Right cardiac atrium (tissue), 5 donors: ENCODE data around the gene RAP1GDS1. TPM values are rescaled to one million over a fixed set of nuclear protein-coding genes. Genes with fewer than 3 reads are reported as not detected.
"Not testable (repeated sequence)": the region's sequence is repeated elsewhere in the genome, so short reads cannot be mapped to it uniquely, and the experiment has no call there.

ENCODE experiments used
- ATAC-seq, 2 donors: fragments of 200-7000 bp; cut with Tn5 transposase; one replicate each; pipeline versions ENCODE4 v1.8.0 to v1.9.1; 2020; ENCODE audit warnings: moderate library complexity in 2 of 2, mild to moderate bottlenecking in 1 of 2
- DNase-seq, 3 donors: peaks; one replicate each; pipeline ENCODE4 v3.0.0-alpha.2; 2020
- H3K27ac ChIP-seq: one replicate; pipeline ENCODE4 v1.5.1; 2013; ENCODE audit warnings: mild to moderate bottlenecking, low read length, control low read depth, moderate library complexity
- H3K27me3 ChIP-seq: one replicate; pipeline ENCODE4 v1.6.1; 2013; ENCODE audit not compliant: control insufficient read depth, insufficient read depth
- H3K4me1 ChIP-seq: one replicate; pipeline ENCODE4 v1.6.1; 2013; ENCODE audit warnings: low read length; ENCODE audit not compliant: control insufficient read depth, insufficient read depth
- H3K4me3 ChIP-seq: one replicate; pipeline ENCODE4 v1.5.1; 2013; ENCODE audit warnings: low read length, control low read depth
- H3K9me3 ChIP-seq: one replicate; pipeline ENCODE4 v1.6.1; 2013; ENCODE audit warnings: low read length; ENCODE audit not compliant: control insufficient read depth
- WGBS: extraction: QIAGEN DNeasy Blood & Tissue Kit; methylation state at CpG from one replicate; pipeline ENCODE4 v1.1.7; 2013; 5-methylcytosine and 5-hydroxymethylcytosine counted together
- intact Hi-C, 4 donors: fragments of 100-400 bp; cut with DNase I; formaldehyde crosslinking; loops; one replicate each; pipeline versions ENCODE4 v1.11.0 to v1.14.0; 2022 to 2023
- polyA plus RNA-seq: library from polyadenylated mRNA; stranded (reverse); fragments of 200-250 nt; gene quantifications from one replicate; pipeline ENCODE4 v1.2.3, GENCODE V29; 2013
- total RNA-seq, 4 donors: library from RNA; stranded (reverse); fragmentation: NEBNext Ultra II Directional; extraction: Animal tissue kit (Norgen Biotek cat#: 25700); gene quantifications; one replicate each; pipeline ENCODE4 v1.2.1, GENCODE V29; 2021
- donor health status: healthy with polysubstance abuse.
- donor health status: DM: no; HTN: yes; CAD: no.
- donor health status: DM: no; HTN: no; CAD: no.
- donor health status: DM: no; HTN: yes; CAD: no; lungs with severe emphysema.
- donor health status: DM: yes; HTN: yes; CAD: no.

RAP1GDS1 gene
- total and polyA plus RNA-seq, 5 donors, result 5.0 to 14.8 (median 11.6) TPM

DNA sequence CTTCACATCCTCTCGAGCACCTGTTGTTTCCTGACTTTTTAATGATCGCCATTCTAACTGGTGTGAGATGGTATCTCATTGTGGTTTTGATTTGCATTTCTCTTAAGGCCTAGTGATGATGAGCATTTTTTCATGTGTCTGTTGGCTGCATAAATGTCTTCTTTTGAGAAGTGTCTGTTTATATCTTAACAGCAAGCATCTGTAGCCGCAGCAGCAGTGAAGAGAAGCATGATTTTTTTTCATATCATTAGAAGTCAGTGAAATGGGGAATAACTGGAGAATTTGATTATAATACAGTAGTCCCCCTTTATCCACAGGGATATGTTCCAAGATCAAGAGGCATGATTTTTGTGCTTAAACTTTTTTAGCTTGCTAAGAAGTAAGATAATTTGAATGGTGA lies 27.5 kb downstream of the RAP1GDS1 start:
- H3K4me3 ChIP-seq, ATAC-seq, H3K4me1 ChIP-seq, H3K27ac ChIP-seq, DNase-seq, H3K9me3 ChIP-seq, H3K27me3 ChIP-seq, intact Hi-C loops: not testable (repeated sequence)
- WGBS, result 85% methylated on average over 3 of the region's 3 CpGs

DNA sequence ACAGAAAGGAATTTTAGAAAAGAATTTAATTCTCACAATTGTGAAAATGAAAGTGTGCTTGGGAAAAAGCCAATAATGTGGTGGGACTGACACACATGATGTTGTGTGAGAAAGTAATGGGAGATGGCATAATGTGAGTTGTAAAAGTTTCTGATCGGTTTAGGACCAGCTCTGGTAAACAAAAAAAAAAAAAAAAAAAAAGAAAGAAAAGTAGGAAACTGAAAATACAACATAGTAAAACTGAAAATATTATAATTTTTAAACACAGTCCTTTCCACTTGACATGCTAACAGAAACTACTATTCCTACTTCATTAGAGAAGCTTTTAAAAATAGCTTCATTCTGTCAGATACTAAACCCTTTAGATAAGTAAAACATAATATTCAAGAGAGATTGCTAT lies 28.2 kb downstream of the RAP1GDS1 start:
- Histone ChIP-seq H3K27me3 (no peaks in the 10 kb centered on the region), H3K9me3 (no peaks in the 10 kb centered on the region), H3K4me1 (no peaks in the 10 kb centered on the region), H3K27ac (no peak overlapping the region), H3K4me3 (no peak overlapping the region)
- intact Hi-C loops, result no loop called here
- ATAC-seq, result no peak
- DNase-seq, result no peak
- 97% methylated on average over 1 of the region's 1 CpG for WGBS

DNA sequence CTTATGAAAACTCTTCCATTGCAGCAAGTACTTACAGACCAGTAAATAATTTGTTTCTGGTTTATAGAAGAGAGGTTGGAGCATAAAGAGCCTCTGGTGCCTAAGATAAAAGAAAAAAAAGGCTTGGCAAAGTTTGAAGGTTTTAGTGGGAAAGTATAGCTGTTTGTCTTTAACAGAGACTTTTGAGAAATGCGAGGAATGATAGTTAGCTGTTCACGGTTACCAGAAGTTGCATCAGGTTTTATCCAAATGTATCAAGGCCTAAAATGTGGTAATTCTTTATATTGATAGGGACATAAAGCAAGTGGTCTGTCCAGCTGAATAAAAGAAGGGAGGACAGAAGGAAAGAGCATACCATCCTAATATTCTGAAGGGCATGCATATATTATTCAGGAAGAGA lies 29.3 kb downstream of the RAP1GDS1 start:
- Histone ChIP-seq H3K9me3 (no peaks in the 10 kb centered on the region), H3K27me3 (no peaks in the 10 kb centered on the region), H3K4me3 (no peak overlapping the region), H3K27ac (no peak overlapping the region), H3K4me1 (no peaks in the 10 kb centered on the region)
- DNase-seq (no peak), ATAC-seq (no peak)
- 59% methylated on average over 2 of the region's 2 CpGs for WGBS
- intact Hi-C loops, result no loop called here

DNA sequence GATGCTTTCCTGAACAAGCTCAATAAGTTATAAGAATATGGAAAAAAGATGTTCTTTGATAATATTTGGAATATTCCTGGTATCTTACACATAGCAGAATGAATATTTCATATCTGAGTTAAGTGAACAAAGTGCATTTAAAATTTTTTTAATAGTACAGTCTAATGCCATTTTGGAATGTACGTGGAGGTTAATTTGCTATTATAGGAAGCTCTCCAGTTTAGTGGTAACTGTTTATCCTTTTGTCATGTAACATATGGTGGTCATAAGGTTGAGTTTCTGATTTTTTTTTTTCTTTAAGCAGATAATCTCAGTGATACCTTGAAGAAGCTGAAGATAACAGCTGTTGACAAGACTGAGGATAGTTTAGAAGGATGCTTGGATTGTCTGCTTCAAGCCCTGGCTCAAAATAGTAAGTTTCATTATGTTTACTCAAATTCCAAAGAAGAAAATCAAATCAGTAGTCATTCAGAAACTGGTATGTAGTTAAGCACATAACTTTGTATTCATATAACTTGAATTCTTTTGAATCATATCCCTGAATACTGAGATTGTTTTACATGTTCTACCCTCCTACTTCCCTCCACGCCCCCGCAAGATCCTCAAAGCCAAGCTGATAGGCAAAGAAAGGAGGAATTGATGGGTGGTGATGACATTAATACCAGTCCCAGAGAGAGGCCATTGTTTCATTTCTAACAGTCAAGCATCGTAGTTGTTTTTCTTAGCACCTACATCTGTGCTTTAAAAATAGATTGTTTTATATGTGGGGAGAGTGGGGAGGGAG lies 32.1 kb downstream of the RAP1GDS1 start:
- H3K4me3 ChIP-seq, result no peak overlapping the region
- no peaks in the 10 kb centered on the region for H3K9me3 ChIP-seq
- H3K27me3 ChIP-seq, result no peaks in the 10 kb centered on the region
- intact Hi-C loops, result no loop called here
- H3K4me1 ChIP-seq, result no peaks in the 10 kb centered on the region
- no peak overlapping the region for H3K27ac ChIP-seq
- WGBS, result 61% methylated on average over 4 of the region's 4 CpGs
- no peak for ATAC-seq
- no peak for DNase-seq

DNA sequence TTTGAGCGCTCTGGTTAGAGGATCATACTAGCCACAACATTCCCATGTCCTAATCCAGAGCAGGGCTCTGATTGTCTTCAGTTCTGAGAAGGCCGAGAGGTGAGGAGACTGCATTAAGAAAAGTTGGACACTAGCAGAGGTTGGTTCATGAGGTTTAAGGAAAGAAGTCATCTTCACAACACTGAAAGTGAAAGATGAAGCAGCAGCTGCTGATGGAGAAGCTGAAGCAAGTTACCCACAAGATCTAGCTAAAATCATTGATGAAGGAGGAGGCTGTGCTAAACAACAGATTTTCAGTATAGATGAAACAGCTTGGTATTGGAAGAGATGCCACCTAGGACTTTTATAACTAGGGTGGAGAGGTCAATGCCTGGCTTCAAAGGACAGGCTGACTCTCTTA lies 36.8 kb downstream of the RAP1GDS1 start:
- DNase-seq (no peak), ATAC-seq (no peak)
- no peaks in the 10 kb centered on the region for H3K9me3 ChIP-seq
- intact Hi-C loops, result no loop called here
- 96% methylated on average over 2 of the region's 2 CpGs for WGBS
- H3K4me1 ChIP-seq, result no peaks in the 10 kb centered on the region
- no peak overlapping the region for H3K4me3 ChIP-seq
- H3K27me3 ChIP-seq, result no peaks in the 10 kb centered on the region
- H3K27ac ChIP-seq, result no peak overlapping the region

DNA sequence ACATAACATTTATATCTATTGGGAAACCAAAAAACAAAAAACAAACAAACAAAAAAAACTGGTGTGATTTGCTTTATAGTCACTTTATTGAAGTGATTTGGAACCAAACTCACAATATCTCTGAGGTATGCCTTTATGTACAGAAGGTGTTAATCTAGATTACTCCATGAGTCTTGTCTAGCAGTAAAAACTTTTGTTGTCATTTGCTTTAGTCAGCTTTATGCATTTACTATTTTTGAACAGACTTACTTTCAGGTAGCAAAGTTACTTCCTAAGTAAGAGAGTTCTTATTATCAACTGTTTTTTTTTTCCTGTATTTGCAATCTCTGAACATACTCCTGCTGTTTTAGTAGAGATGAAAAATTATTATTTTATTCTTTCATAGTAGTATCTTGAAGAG lies 39.5 kb downstream of the RAP1GDS1 start:
- Histone ChIP-seq H3K27me3 (no peaks in the 10 kb centered on the region), H3K27ac (no peak overlapping the region), H3K4me3 (no peak overlapping the region), H3K9me3 (no peaks in the 10 kb centered on the region), H3K4me1 (no peaks in the 10 kb centered on the region)
- intact Hi-C loops, result no loop called here
- ATAC-seq, result no peak
- DNase-seq, result no peak

DNA sequence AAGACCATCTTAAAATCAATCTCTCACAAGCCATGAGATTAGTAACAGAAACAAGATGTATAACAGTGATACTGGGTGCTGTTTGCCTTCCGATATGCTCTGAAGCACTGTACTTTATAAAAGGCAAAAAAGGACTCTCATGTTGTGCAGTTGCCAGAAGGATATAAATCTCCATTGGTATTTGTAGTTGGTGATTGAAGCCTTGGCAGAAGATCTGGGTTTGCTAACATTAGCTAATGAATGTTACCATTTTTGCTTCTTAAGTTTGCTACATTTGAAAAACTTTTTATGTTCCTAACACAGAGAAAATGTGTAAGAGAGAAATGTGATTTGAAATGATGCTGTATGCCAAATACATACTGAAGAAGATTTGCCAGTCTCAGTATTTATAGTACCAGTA lies 44.4 kb downstream of the RAP1GDS1 start:
- WGBS, result 71% methylated on average over 1 of the region's 1 CpG
- no peaks in the 10 kb centered on the region for H3K4me1 ChIP-seq
- H3K27me3 ChIP-seq, result no peaks in the 10 kb centered on the region
- no peak for ATAC-seq
- intact Hi-C loops, result no loop called here
- no peak for DNase-seq
- H3K9me3 ChIP-seq, result no peaks in the 10 kb centered on the region
- no peak overlapping the region for H3K4me3 ChIP-seq
- no peak overlapping the region for H3K27ac ChIP-seq

DNA sequence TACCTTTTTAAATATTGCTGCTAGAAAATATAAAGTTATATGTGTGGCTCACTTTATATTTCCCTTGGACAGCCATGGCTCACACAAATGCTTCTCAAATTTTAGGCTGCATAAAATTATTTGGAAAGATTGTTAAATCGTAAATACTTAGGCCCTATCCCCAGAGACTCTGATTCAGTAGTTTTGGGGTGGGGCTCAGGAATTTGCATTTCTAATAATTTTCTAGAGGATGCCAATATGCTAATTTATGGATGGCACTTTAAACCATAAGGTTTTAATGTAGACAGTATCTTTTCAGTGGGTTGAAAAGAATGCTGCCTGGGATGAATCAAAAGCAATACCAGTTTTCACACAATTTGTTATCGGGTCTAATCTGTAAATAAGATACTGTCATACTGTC lies 49.7 kb downstream of the RAP1GDS1 start:
- DNase-seq (no peak), ATAC-seq (no peak)
- no peak overlapping the region for H3K4me3 ChIP-seq
- no peaks in the 10 kb centered on the region for H3K4me1 ChIP-seq
- H3K27ac ChIP-seq, result no peak overlapping the region
- WGBS, result 83% methylated on average over 2 of the region's 2 CpGs
- H3K9me3 ChIP-seq, result no peaks in the 10 kb centered on the region
- no peaks in the 10 kb centered on the region for H3K27me3 ChIP-seq
- intact Hi-C loops, result no loop called here

DNA sequence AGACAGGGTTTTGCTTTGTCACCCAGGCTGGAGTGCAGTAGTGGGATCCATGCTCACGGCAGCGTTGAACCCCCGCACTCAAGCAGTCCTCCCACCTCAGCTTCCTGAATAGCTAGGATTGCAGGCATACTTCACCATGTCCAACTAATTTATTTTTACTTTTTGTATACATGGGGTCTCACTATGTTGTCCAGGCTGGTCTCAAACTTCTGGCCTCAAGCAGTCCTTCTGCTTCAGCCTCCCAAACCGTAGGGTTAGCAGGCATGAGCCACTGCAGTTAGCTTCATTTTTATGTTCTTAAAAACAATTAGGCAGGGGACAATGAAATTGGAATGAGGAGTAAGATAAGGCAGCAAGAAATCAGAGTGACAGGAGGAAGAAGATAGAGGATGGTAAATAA lies 50.5 kb downstream of the RAP1GDS1 start:
- ATAC-seq, result no peak
- WGBS, result 97% methylated on average over 4 of the region's 4 CpGs

DNA sequence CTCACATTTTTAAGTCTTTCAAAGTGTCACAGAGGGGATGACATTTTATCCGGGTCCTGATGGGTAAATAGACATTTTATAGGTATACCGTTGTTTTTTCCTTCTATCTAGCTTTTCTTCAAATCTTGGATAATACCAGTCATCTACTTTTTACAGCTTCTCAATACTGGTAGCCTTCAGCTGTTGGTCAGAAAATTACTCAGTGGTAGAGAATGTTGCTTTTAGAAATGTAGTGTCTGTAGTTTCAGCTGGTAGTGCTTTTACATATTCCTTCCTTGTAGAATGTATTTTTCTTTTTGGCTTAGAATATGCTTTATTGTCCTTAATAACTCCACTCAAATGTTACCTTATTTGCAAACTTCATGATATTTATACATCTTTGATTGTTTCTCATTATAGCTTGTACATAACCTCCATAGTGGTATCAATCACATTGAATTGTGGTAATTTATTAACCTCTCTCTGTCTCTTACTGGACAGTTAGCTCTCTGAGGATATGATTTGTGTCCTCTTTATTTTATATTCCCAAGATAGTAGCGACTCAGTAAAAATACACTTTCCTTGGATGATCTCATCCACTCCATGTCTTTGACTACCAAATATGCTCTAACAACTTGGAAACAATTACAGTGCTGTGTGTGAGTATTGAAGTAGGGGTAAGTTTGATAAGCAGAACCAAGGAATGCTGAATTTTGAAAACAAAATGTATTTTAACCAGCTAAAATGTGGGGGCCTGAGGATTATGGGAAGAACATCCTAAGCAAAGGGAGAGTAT lies 53.8 kb downstream of the RAP1GDS1 start:
- Histone ChIP-seq H3K4me1 (no peaks in the 10 kb centered on the region), H3K27ac (no peak overlapping the region), H3K27me3 (no peaks in the 10 kb centered on the region), H3K4me3 (no peak overlapping the region), H3K9me3 (no peaks in the 10 kb centered on the region)
- ATAC-seq (no peak), DNase-seq (no peak)
- 88% methylated on average over 3 of the region's 3 CpGs for WGBS
- intact Hi-C loops, result no loop called here

More for the DNA sequence above, 50.5 kb downstream of the RAP1GDS1 start:
- no peaks in the 10 kb centered on the region for H3K4me1 ChIP-seq
- intact Hi-C loops, result no loop called here
- no peak for DNase-seq
- H3K4me3 ChIP-seq, result no peak overlapping the region
- H3K27me3 ChIP-seq, result no peaks in the 10 kb centered on the region
- no peaks in the 10 kb centered on the region for H3K9me3 ChIP-seq
- no peak overlapping the region for H3K27ac ChIP-seq

DNA sequence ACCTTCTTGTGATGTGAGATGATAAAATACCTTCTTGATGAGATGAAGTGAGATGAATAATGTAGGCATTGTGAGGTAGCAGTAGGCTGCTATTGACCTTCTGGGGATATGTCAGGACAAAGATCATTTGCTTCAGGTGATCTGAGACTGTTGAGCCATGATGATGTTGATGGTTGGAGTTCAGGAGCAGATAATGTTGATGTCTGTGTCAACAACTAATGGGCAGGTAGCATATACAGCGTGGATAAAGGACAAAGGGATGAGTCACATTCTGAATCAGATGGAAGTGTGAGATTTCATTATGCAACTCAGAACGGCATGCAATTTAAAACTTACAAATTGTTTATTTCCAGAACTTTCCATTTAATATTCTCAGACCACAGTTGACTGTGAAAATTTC lies 57.3 kb downstream of the RAP1GDS1 start:
- intact Hi-C loops, result no loop called here
- no peaks in the 10 kb centered on the region for H3K4me1 ChIP-seq
- 93% methylated on average over 2 of the region's 2 CpGs for WGBS
- DNase-seq, result no peak
- no peaks in the 10 kb centered on the region for H3K9me3 ChIP-seq
- no peak overlapping the region for H3K4me3 ChIP-seq
- ATAC-seq, result no peak
- H3K27ac ChIP-seq, result no peak overlapping the region
- H3K27me3 ChIP-seq, result no peaks in the 10 kb centered on the region
